Stimulated activated CD4-positive, alpha-beta T cell treated with anti-CD3 and anti-CD28 coated beads, Interleukin-12 subunit alpha, Interleukin-12 subunit beta, amount 100 ng/mL, for 4 hours (primary cell): Measurements from ENCODE around the gene COX20.
"Not testable (repeated sequence)": the region's sequence is repeated elsewhere in the genome, so short reads cannot be mapped to it uniquely, and the experiment has no call there.

ENCODE experiments used
- DNase-seq: peaks from one replicate; pipeline ENCODE4 v3.0.0-alpha.2; 2020

Gene COX20

GRCh38 chr1:244826712-244827111 lies 8.7 kb upstream of the COX20 start:
- DNase-seq = no peak

- no peak for DNase-seq
Measured at GRCh38 chr1:244830639-244831038, 4.8 kb upstream of the COX20 start.

- not testable (repeated sequence) for DNase-seq
Measured at GRCh38 chr1:244833260-244833659, 2.2 kb upstream of the COX20 start.

- peak; percentile 49 for DNase-seq
Measured at GRCh38 chr1:244833734-244834542, 1.5 kb upstream of the COX20 start.

- DNase-seq = no peak
Measured at GRCh38 chr1:244834543-244835275, 749 bp upstream of the COX20 start.

- no peak for DNase-seq
Measured at GRCh38 chr1:244836135-244836521, 670 bp downstream of the COX20 start.

- no peak for DNase-seq
Measured at GRCh38 chr1:244836584-244836983, 1.1 kb downstream of the COX20 start.

- DNase-seq = no peak
Measured at GRCh38 chr1:244837597-244838258, 2.3 kb downstream of the COX20 start.

- DNase-seq = no peak
Measured at GRCh38 chr1:244839656-244840055, 4.2 kb downstream of the COX20 start.

- DNase-seq = no peak
Measured at GRCh38 chr1:244840219-244840794, 4.8 kb downstream of the COX20 start.

- DNase-seq = no peak
Measured at GRCh38 chr1:244841273-244841927, 5.9 kb downstream of the COX20 start.

GRCh38 chr1:244843148-244843978 lies 7.9 kb downstream of the COX20 start:
- no peak for DNase-seq

- DNase-seq = no peak
Measured at GRCh38 chr1:244844155-244845121, 9.0 kb downstream of the COX20 start.

- no peak for DNase-seq
Measured at GRCh38 chr1:244846653-244847052, 11.2 kb downstream of the COX20 start.

GRCh38 chr1:244849189-244849866 lies 13.9 kb downstream of the COX20 start:
- no peak for DNase-seq

- DNase-seq = no peak
Measured at GRCh38 chr1:244850099-244850852, 14.8 kb downstream of the COX20 start.

GRCh38 chr1:244850896-244851295 lies 15.4 kb downstream of the COX20 start:
- DNase-seq = no peak

- DNase-seq = no peak
Measured at GRCh38 chr1:244851546-244852231, 16.2 kb downstream of the COX20 start.

- no peak for DNase-seq
Measured at GRCh38 chr1:244852694-244853093, 17.2 kb downstream of the COX20 start.
